PFSK-1 (cell line): ENCODE measurements around the gene N4BP3.

Experiments used
- FOXP2 ChIP-seq: optimal IDR thresholded peaks from 2 replicates; pipeline ENCODE3; 2011; ENCODE audit warnings: borderline replicate concordance, control low read depth, inconsistent platforms; ENCODE audit not compliant: insufficient read depth; ENCODE audit errors: extremely low read length, extremely low read depth
- POLR2AphosphoS5 ChIP-seq: IDR thresholded peaks from 2 replicates; pipeline ENCODE4 v1.6.1; 2012; ENCODE audit warnings: low read depth, mild to moderate bottlenecking, control low read depth, low read length, moderate library complexity
- SIN3A ChIP-seq: IDR thresholded peaks from 2 replicates; pipeline ENCODE4 v1.6.1; 2012; ENCODE audit warnings: mild to moderate bottlenecking, low read length, moderate library complexity, borderline replicate concordance; ENCODE audit not compliant: insufficient read depth
- TAF1 ChIP-seq: IDR thresholded peaks from 2 replicates; pipeline ENCODE4 v1.6.1; 2012; ENCODE audit warnings: low read length, control low read depth, borderline replicate concordance; ENCODE audit not compliant: insufficient read depth
- TF ChIP-seq, protein P1 (sequence below), 2 experiments: IDR thresholded peaks; 2 replicates each; pipeline versions ENCODE4 v1.6.1 to v1.8.0; 2011 to 2012; ENCODE audit warnings: low read depth in 2 of 2, low read length in 2 of 2, control low read depth in 1 of 2, inconsistent platforms in 1 of 2, mild to moderate bottlenecking in 1 of 2, moderate library complexity in 1 of 2; ENCODE audit not compliant: insufficient read depth in 1 of 2

N4BP3 gene

GRCh38 chr5:178131446-178131996 lies 18.2 kb downstream of the N4BP3 start:
- TF ChIP-seq FOXP2 (no peak), TAF1 (no peak), POLR2AphosphoS5 (no peak), SIN3A (no peak)
- TF ChIP-seq, protein P1, sequence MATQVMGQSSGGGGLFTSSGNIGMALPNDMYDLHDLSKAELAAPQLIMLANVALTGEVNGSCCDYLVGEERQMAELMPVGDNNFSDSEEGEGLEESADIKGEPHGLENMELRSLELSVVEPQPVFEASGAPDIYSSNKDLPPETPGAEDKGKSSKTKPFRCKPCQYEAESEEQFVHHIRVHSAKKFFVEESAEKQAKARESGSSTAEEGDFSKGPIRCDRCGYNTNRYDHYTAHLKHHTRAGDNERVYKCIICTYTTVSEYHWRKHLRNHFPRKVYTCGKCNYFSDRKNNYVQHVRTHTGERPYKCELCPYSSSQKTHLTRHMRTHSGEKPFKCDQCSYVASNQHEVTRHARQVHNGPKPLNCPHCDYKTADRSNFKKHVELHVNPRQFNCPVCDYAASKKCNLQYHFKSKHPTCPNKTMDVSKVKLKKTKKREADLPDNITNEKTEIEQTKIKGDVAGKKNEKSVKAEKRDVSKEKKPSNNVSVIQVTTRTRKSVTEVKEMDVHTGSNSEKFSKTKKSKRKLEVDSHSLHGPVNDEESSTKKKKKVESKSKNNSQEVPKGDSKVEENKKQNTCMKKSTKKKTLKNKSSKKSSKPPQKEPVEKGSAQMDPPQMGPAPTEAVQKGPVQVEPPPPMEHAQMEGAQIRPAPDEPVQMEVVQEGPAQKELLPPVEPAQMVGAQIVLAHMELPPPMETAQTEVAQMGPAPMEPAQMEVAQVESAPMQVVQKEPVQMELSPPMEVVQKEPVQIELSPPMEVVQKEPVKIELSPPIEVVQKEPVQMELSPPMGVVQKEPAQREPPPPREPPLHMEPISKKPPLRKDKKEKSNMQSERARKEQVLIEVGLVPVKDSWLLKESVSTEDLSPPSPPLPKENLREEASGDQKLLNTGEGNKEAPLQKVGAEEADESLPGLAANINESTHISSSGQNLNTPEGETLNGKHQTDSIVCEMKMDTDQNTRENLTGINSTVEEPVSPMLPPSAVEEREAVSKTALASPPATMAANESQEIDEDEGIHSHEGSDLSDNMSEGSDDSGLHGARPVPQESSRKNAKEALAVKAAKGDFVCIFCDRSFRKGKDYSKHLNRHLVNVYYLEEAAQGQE (IDR thresholded peaks at IDR 0.05; ENCODE audit: insufficient read depth in 1 of 2, low read depth in 2 of 2, low read length in 2 of 2): no peak

DNA sequence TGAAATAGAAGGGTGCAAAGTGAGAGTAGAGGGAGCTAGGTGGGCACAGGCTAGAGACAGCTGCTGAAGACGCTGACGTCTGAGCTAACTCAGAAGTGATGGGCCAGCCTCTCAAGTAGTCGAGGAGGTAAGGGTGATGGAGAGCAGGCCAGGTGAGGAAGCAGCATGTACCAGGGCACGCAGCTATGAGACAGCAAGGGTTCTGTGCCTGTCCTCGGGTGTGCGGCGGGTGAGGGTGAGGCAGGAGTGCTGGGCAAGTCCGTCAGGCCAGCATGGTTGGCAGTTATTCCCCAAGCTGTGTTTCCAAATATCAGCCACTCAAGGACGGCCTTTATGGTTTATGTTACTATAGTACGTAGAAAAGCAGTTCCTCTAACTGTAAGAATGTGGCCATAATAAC lies 23.7 kb downstream of the N4BP3 start:
- no peak for TF ChIP-seq POLR2AphosphoS5

GRCh38 chr5:178137991-178138390 lies 24.7 kb downstream of the N4BP3 start:
- TF ChIP-seq, protein P1 (IDR thresholded peaks at IDR 0.05; ENCODE audit: insufficient read depth in 1 of 2, low read depth in 2 of 2, low read length in 2 of 2): no peak
- no peak for TF ChIP-seq SIN3A
- TF ChIP-seq TAF1: no peak
- no peak for TF ChIP-seq FOXP2
- TF ChIP-seq POLR2AphosphoS5: no peak

DNA sequence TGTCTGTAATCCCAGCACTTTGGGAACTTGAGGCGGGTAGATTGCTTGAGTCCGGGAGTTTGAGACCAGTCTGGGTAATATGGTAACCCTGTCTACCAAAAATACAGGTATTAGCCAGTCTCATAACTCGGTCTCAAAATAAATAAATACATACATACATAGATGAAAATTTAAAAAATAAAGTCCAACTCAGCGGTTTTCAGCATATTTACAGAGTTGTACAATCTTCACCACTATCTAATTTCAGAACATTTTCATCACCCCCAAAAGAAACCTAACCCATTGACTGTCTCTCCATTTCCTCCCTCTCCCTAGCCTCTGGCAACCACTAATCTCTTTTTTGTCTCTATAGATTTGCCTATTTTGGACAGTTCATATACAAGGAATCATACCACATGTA lies 28.2 kb downstream of the N4BP3 start:
- TF ChIP-seq FOXP2: no peak
- TF ChIP-seq POLR2AphosphoS5: no peak
- TF ChIP-seq SIN3A: no peak
- no peak for TF ChIP-seq TAF1
- TF ChIP-seq, protein P1 (IDR thresholded peaks at IDR 0.05; ENCODE audit: insufficient read depth in 1 of 2, low read depth in 2 of 2, low read length in 2 of 2): no peak

DNA sequence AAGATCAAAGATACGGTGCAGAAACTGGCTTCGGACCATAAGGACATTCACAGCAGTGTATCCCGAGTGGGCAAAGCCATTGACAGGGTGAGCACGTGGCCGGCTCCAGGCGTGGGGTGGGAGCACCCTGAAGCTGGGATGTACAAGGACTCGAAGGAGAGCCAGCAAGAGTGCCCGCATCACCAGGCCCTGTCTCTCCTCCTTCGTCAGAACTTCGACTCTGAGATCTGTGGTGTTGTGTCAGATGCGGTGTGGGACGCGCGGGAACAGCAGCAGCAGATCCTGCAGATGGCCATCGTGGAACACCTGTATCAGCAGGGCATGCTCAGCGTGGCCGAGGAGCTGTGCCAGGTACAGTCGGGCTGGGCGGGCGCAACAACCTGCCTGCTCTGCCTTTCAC lies 29.3 kb downstream of the N4BP3 start:
- no peak for TF ChIP-seq FOXP2
- TF ChIP-seq POLR2AphosphoS5: no peak
- no peak for TF ChIP-seq TAF1
- TF ChIP-seq, protein P1 (IDR thresholded peaks at IDR 0.05; ENCODE audit: insufficient read depth in 1 of 2, low read depth in 2 of 2, low read length in 2 of 2): no peak
- no peak for TF ChIP-seq SIN3A
